Measurements from ENCODE around the gene NUMBL. TPM values are rescaled to one million over a fixed set of nuclear protein-coding genes. Genes with fewer than 3 reads are reported as not detected.

Gene NUMBL
- total and polyA plus RNA-seq, 9 of the 15 experiments (the other 6 are each of a cell fraction or from before 2014, with no cell fraction given), result 0.39 to 38.6 (median 6.6) TPM

- no peak for TF ChIP-seq FOXK2 (conservative IDR thresholded peaks at IDR 0.05 in 1 of 2, IDR thresholded peaks at IDR 0.05 in 1 of 2; ENCODE audit: low read depth in 2 of 2)
These were observed 2.8 kb upstream of the NUMBL start (continued) for GRCh38 chr19:40693150-40693788.

GRCh38 chr19:40692212-40692551, 1.7 kb upstream of the NUMBL start:
- ChIA-PET CTCF (ENCODE audit: low intra/inter-chr PET ratio) (no interaction called here), POLR2A (interaction anchor here (0.6 to 1.8 kb wide), 4 partner anchors 10 to 114 kb away, joined by 3 to 6 read pairs (median 3); no protein-coding TSS in a partner anchor)
- H3K36me3 ChIP-seq (ENCODE audit: control insufficient read depth, insufficient read depth, low read length), result peaks cover 21% of the 10 kb centered on the region; the same call in 2 of the 3 replicates
- FAIRE-seq (no peak), ATAC-seq (no peak), DNase-seq (ENCODE audit: extremely low read depth in 1 of 4, low spot score in 3 of 4) (no peak)
- 0 out of 2 replicates have a peak, but pooled peaks cover 4% of the 10 kb centered on the region for H4K20me1 ChIP-seq (replicated peaks; ENCODE audit: control insufficient read depth, insufficient read depth, low read length)
- 77% methylated on average over 13 of the region's 14 CpGs for WGBS (ENCODE audit: insufficient coverage, low coverage, missing lambda C conversion rate)
- H3K9me3 ChIP-seq (replicated peaks; ENCODE audit: control insufficient read depth, insufficient read depth, low read depth, low read length), result no peaks in the 10 kb centered on the region
- in situ Hi-C loops (cut with MboI) (no loop called here), intact Hi-C loops (cut with micrococcal nuclease) (no loop called here)
- H3K9ac ChIP-seq (ENCODE audit: insufficient read depth in 1 of 2, low read depth in 2 of 2, low read length in 2 of 2), result peak overlapping the region in 1 of 2 experiments; percentile 92; a peak in 2 of 4 replicates
- H3K4me1 ChIP-seq (replicated peaks in 1 of 2; ENCODE audit: control insufficient read depth in 2 of 2, insufficient read depth in 2 of 2, low read length in 2 of 2), result peaks cover 37 to 50% of the 10 kb centered on the region in 2 experiments
- H3K9me1 ChIP-seq (ENCODE audit: control insufficient read depth, insufficient read depth, low read length), result peaks cover 6% of the 10 kb centered on the region
- H3K4me2 ChIP-seq (ENCODE audit: insufficient read depth, low read length), result no peak overlapping the region
- H3K4me3 ChIP-seq, result no peak overlapping the region
- no peak for TF ChIP-seq NELFE (IDR thresholded peaks at IDR 0.05; ENCODE audit: insufficient read depth, insufficient read length)
- TF ChIP-seq L3MBTL2 (IDR thresholded peaks at IDR 0.05), result no peak
- peak; percentile 65 for TF ChIP-seq EGR1 (conservative IDR thresholded peaks at IDR 0.05)
- peaks cover 33% of the 10 kb centered on the region for H3K79me2 ChIP-seq (ENCODE audit: control insufficient read depth, insufficient read depth, low read length)
- BruUV-seq (replicated peaks), result no TSS peak
- peak overlapping the region; percentile 97 for H3K27ac ChIP-seq (ENCODE audit: extremely low read depth, low read depth, low read length)
- H2AFZ ChIP-seq (ENCODE audit: low read depth, low read length), result no peak overlapping the region
- no peaks in the 10 kb centered on the region for H3K27me3 ChIP-seq (ENCODE audit: control insufficient read depth in 2 of 2, insufficient read depth in 2 of 2, low read length in 2 of 2)

Data from K562 (cell line).